ENCODE data around the gene SIRPB2. TPM values are rescaled to one million over a fixed set of nuclear protein-coding genes. Genes with fewer than 3 reads are reported as not detected.

The SIRPB2 gene
- total and polyA plus RNA-seq, 2 of the 8 experiments (the other 6 are each of a cell fraction or from before 2014, with no cell fraction given): 0.28 TPM; not detected in 1

DNA sequence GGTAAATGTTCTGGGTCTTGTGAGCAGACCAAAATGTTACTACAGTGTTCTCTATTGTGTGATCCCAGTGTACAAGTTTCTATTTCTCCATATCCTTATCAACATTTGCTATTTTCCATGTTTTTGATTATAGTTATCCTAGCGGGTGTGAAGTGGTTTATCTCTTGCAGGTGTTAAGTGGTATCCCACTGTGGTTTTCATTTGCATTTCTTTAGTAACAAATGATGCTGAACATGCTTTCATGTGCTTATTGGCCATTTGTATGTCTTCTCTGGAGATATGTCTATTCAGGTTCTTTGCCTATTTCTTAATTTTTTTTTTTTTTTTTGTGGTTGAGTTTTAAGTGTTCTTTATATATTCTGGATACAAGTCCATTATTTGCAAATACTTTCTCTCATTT lies 60.1 kb downstream of the SIRPB2 start:
- Histone ChIP-seq H3K14ac (ENCODE audit: insufficient read length) (no peak overlapping the region), H3K79me2 (ENCODE audit: control insufficient read depth in 1 of 2, insufficient read depth in 2 of 2, low read length in 2 of 2) (no peaks in the 10 kb centered on the region), H2AFZ (ENCODE audit: low read length) (no peak overlapping the region), H3K4me3 (ENCODE audit: extremely low read depth in 1 of 4, insufficient read depth in 2 of 4, low read depth in 3 of 4, low read length in 4 of 4) (0 out of 8 replicates have a peak overlapping the region, but pooled peaks of 1 of the 4 experiments have one; percentile 7), H3K4me2 (ENCODE audit: insufficient read depth in 1 of 2, low read depth in 2 of 2, low read length in 2 of 2) (no peak overlapping the region), H2AK5ac (ENCODE audit: low read depth, low read length) (no peak overlapping the region), H4K8ac (ENCODE audit: extremely low read depth, insufficient read depth, low read length) (no peak overlapping the region), H4K91ac (replicated peaks; ENCODE audit: insufficient read length, low read length) (no peak overlapping the region), H3K27ac (ENCODE audit: low read depth, low read length) (no peak overlapping the region), H2BK120ac (replicated peaks; ENCODE audit: low read depth, low read length) (no peak overlapping the region), H3K9me3 (ENCODE audit: insufficient read depth in 2 of 2, low read depth in 1 of 2, low read length in 1 of 2) (peaks cover 15 to 27% of the 10 kb centered on the region in 2 experiments), H3K36me3 (ENCODE audit: control insufficient read depth in 2 of 4, insufficient read depth in 4 of 4, low read length in 3 of 4) (peaks cover 0 to 16% (median 0%) of the 10 kb centered on the region in 4 experiments; a peak in 2 of 8 replicates), H3K79me1 (ENCODE audit: low read depth, low read length) (no peaks in the 10 kb centered on the region), H2BK15ac (ENCODE audit: low read length) (no peak overlapping the region), H2BK12ac (ENCODE audit: low read depth, low read length) (no peak overlapping the region), H3K27me3 (replicated peaks in 1 of 4; ENCODE audit: control insufficient read depth in 3 of 4, extremely low read depth in 1 of 4, insufficient read depth in 3 of 4, low read length in 3 of 4) (no peaks in the 10 kb centered on the region), H2BK5ac (ENCODE audit: low read depth, low read length) (no peak overlapping the region), H2BK20ac (ENCODE audit: low read length) (no peak overlapping the region), H4K20me1 (replicated peaks in 1 of 2; ENCODE audit: control insufficient read depth in 1 of 2, insufficient read depth in 2 of 2, low read length in 2 of 2) (no peaks in the 10 kb centered on the region), H3K9ac (replicated peaks in 1 of 4; ENCODE audit: extremely low read depth in 1 of 4, low read depth in 3 of 4, low read length in 3 of 4) (no peak overlapping the region), H3K4ac (replicated peaks; ENCODE audit: insufficient read length, low read depth, low read length) (no peak overlapping the region), H3K18ac (ENCODE audit: extremely low read depth, low read length) (no peak overlapping the region), H3K23ac (ENCODE audit: insufficient read length) (no peak overlapping the region), H3K4me1 (replicated peaks in 1 of 4; ENCODE audit: control insufficient read depth in 3 of 4, insufficient read depth in 4 of 4, low read length in 3 of 4) (peaks cover 5 to 18% (median 10%) of the 10 kb centered on the region in 4 experiments; a peak in 6 of 7 replicates), H3K56ac (replicated peaks; ENCODE audit: insufficient read length, low read depth, low read length) (no peak overlapping the region), H3K23me2 (ENCODE audit: low read depth, low read length) (no peaks in the 10 kb centered on the region), H4K5ac (ENCODE audit: insufficient read length, low read depth, low read length) (no peak overlapping the region)
- ChIA-PET POLR2A (ENCODE audit: partially characterized antibody) (no interaction called here), CTCF (ENCODE audit: partially characterized antibody) (no interaction called here)
- 55% methylated on average over 1 of the region's 1 CpG; no CpG with 5 or more reads in 1 of the 2 experiments for WGBS, 2 experiments (ENCODE audit: extremely low coverage in 1 of 2, insufficient coverage in 1 of 2, insufficient read length in 1 of 2, insufficient replicate concordance in 2 of 2, low coverage in 1 of 2, low lambda C conversion rate in 2 of 2, missing lambda C conversion rate in 1 of 2)
- DNase-seq (ENCODE audit: low read depth in 1 of 2, low spot score in 2 of 2) (no peak), FAIRE-seq (no peak)
- no peak for TF ChIP-seq SRF (IDR thresholded peaks at IDR 0.05; ENCODE audit: low read depth, low read length)
- TF ChIP-seq SIRT6 (IDR thresholded peaks at IDR 0.05; ENCODE audit: low read length): no peak
- TF ChIP-seq ASH2L (IDR thresholded peaks at IDR 0.05; ENCODE audit: low read length): no peak
- no peak for TF ChIP-seq RFX5 (IDR thresholded peaks at IDR 0.05; ENCODE audit: borderline replicate concordance, low read depth, low read length)

Data from H1 (cell line).